Stimulated activated CD8-positive, alpha-beta memory T cell treated with anti-CD3 and anti-CD28 coated beads, Interleukin-7, amount 100 ng/mL, for 24 hours (primary cell): ENCODE measurements around the gene CBX6.

Experiments used
- DNase-seq: peaks from one replicate; pipeline ENCODE4 v3.0.0-alpha.2; 2020; ENCODE audit warnings: low read depth

CBX6 gene

GRCh38 chr22:38819387-38819940 lies 52.6 kb downstream of the CBX6 start:
- DNase-seq: no peak

DNA sequence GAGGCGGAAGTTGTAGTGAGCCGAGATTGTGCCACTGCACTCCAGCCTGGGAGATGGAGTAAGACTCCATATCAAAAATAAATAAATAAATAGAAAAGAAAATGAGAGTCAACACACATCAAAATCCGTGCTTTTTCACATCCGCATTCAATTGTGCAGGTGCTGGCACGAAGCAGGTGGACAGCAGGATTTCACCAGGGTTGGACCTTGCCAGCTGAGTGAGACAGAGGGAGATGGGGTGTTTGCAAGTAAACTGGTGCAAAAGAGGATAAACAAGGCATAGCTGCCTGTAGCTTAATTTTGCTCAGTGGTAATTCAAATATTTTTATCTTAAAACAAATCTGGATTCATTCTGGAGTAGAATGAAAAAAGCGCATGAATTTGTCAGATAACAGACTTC lies 54.8 kb downstream of the CBX6 start:
- no peak for DNase-seq

DNA sequence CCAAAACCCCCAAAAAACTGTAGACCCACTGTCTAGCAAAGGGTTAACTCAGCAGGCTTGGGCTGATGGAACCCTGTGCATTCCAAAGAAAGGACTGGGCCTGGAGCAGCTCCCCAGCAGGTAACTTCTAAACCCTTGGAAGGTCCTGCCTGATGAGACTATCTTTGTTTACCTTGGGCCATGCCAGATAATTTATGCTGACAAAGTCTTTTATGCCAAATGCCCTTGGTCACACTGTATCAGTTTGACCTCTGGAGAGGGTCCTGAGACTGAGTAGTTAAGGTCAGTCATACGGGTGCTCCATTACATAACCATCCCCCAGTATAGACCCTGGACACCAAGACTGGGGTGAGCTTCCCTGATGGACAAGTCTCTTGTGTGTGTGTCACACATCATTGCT lies 56.2 kb downstream of the CBX6 start:
- no peak for DNase-seq
